ENCODE results near the gene TRAPPC10. TPM values are rescaled to one million over a fixed set of nuclear protein-coding genes. Genes with fewer than 3 reads are reported as not detected.

TRAPPC10 gene
- total and polyA plus RNA-seq, 2 donors (not counting 1 experiment from before 2014, with no cell fraction given), result 61.7 to 145 TPM

DNA sequence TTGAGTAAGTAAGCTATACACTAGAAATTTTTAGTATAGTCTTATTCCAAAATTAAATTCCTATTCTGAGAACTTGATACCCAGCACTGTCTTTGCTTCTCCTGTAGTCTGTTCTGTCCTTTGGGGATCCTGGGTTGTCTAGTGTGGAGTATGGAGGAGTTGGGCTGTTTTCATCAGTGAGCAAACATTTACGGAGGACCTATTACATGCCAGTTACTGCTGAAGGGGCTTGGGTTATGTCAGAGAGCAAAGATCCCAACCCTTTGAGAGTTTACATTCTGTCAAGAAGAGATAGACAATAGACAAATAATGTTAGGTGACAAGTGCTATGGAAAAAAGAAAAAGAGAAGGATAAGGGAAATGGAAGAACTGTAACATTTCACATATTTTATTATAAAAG lies 9.0 kb downstream of the TRAPPC10 start:
- TF ChIP-seq EZH2 (IDR thresholded peaks at IDR 0.05; ENCODE audit: borderline replicate concordance, insufficient read depth, low read depth, low read length, poor library complexity, severe bottlenecking), result no peak
- TF ChIP-seq, protein P1, sequence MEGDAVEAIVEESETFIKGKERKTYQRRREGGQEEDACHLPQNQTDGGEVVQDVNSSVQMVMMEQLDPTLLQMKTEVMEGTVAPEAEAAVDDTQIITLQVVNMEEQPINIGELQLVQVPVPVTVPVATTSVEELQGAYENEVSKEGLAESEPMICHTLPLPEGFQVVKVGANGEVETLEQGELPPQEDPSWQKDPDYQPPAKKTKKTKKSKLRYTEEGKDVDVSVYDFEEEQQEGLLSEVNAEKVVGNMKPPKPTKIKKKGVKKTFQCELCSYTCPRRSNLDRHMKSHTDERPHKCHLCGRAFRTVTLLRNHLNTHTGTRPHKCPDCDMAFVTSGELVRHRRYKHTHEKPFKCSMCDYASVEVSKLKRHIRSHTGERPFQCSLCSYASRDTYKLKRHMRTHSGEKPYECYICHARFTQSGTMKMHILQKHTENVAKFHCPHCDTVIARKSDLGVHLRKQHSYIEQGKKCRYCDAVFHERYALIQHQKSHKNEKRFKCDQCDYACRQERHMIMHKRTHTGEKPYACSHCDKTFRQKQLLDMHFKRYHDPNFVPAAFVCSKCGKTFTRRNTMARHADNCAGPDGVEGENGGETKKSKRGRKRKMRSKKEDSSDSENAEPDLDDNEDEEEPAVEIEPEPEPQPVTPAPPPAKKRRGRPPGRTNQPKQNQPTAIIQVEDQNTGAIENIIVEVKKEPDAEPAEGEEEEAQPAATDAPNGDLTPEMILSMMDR (IDR thresholded peaks at IDR 0.05), result no peak
- no peak overlapping the region for H3K4me3 ChIP-seq (ENCODE audit: control extremely low read depth in 1 of 5, extremely low read depth in 1 of 5, insufficient read depth in 1 of 5, low read depth in 2 of 5, low read length in 4 of 5)
- DNase-seq (no peak), ATAC-seq (ENCODE audit: low read depth) (no peak)
- Mint-ChIP-seq H3K4me3 (no peak overlapping the region), H3K9me3 (ENCODE audit: insufficient read depth) (no peaks in the 10 kb centered on the region), H3K27me3 (no peaks in the 10 kb centered on the region), H3K4me1 (peaks cover 73% of the 10 kb centered on the region), H3K27ac (peak overlapping the region; percentile 4)
- H3K4me2 ChIP-seq (replicated peaks; ENCODE audit: low read depth, low read length, poor library complexity, severe bottlenecking), result no peak overlapping the region
- CTCF ChIA-PET, result interaction anchor here (1.0 to 1.7 kb wide), 2 partner anchors 8 to 277 kb away, joined by 4 to 5 read pairs; no protein-coding TSS in a partner anchor
- no peaks in the 10 kb centered on the region for H3K9me3 ChIP-seq (ENCODE audit: control extremely low read depth in 1 of 3, control insufficient read depth in 2 of 3, insufficient read depth in 1 of 3, low read length in 2 of 3)
- H3K4me1 ChIP-seq (ENCODE audit: control insufficient read depth in 2 of 2, insufficient read depth in 2 of 2, low read length in 2 of 2), result peaks cover 56 to 70% of the 10 kb centered on the region in 2 donors
- intact Hi-C loops (cut with micrococcal nuclease), result no loop called here
- H3K9ac ChIP-seq (ENCODE audit: low read length), result no peak overlapping the region
- H3K79me2 ChIP-seq (ENCODE audit: control insufficient read depth, insufficient read depth, low read length), result peaks cover 100% of the 10 kb centered on the region
- peaks cover 98% of the 10 kb centered on the region for H4K20me1 ChIP-seq (ENCODE audit: control insufficient read depth, insufficient read depth, low read length, poor library complexity, severe bottlenecking)
- H3K36me3 ChIP-seq (replicated peaks in 1 of 2; ENCODE audit: control extremely low read depth in 1 of 2, control insufficient read depth in 1 of 2, extremely low read depth in 1 of 2, insufficient read depth in 2 of 2, low read length in 1 of 2), result no peaks in the 10 kb centered on the region
- peak overlapping the region in 1 of 2 donors; percentile 75 for H3K27ac ChIP-seq (ENCODE audit: low read length in 2 of 2)
- H3K27me3 ChIP-seq (replicated peaks in 1 of 4; ENCODE audit: control extremely low read depth in 1 of 4, control insufficient read depth in 3 of 4, insufficient read depth in 4 of 4, low read length in 3 of 4), result no peaks in the 10 kb centered on the region
- no peak overlapping the region for H2AFZ ChIP-seq (ENCODE audit: insufficient read depth, low read depth, low read length, poor library complexity, severe bottlenecking)
- no CpG with 5 or more reads among the region's 1 CpG for WGBS (ENCODE audit: insufficient coverage)
- POLR2A ChIA-PET, result interaction anchor here (0.5 kb wide), 1 partner anchor 26 kb away, joined by 3 read pairs; no protein-coding TSS in a partner anchor

DNA sequence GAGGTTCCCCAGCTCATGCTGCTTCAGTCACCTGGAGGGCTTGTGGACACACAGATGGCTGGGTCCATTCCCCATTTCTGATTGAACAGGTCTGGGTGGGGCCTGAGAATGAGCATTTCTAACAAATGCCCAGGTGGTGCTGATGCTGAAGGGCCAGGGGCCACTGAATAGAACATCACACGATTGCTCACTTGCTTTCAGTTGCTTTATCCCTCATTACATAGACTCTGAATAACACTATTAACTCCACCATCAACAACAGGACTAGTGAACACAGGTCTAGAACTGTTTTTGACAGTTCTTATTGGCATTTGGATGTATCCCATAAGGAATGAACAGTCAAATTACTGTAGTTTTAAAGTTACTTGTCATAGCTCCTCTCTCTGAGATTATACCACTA lies 12.1 kb downstream of the TRAPPC10 start:
- Mint-ChIP-seq H3K4me1 (peaks cover 71% of the 10 kb centered on the region), H3K27me3 (no peaks in the 10 kb centered on the region), H3K4me3 (no peak overlapping the region), H3K9me3 (ENCODE audit: insufficient read depth) (no peaks in the 10 kb centered on the region), H3K27ac (no peak overlapping the region)
- Histone ChIP-seq H2AFZ (ENCODE audit: insufficient read depth, low read depth, low read length, poor library complexity, severe bottlenecking) (no peak overlapping the region), H3K4me3 (ENCODE audit: control extremely low read depth in 1 of 5, extremely low read depth in 1 of 5, insufficient read depth in 1 of 5, low read depth in 2 of 5, low read length in 4 of 5) (no peak overlapping the region), H3K4me2 (replicated peaks; ENCODE audit: low read depth, low read length, poor library complexity, severe bottlenecking) (no peak overlapping the region), H3K9me3 (ENCODE audit: control extremely low read depth in 1 of 3, control insufficient read depth in 2 of 3, insufficient read depth in 1 of 3, low read length in 2 of 3) (peaks cover 0 to 6% (median 3%) of the 10 kb centered on the region in 3 donors), H4K20me1 (ENCODE audit: control insufficient read depth, insufficient read depth, low read length, poor library complexity, severe bottlenecking) (peaks cover 97% of the 10 kb centered on the region), H3K4me1 (ENCODE audit: control insufficient read depth in 2 of 2, insufficient read depth in 2 of 2, low read length in 2 of 2) (peaks cover 41 to 49% of the 10 kb centered on the region in 2 donors), H3K27me3 (replicated peaks in 1 of 4; ENCODE audit: control extremely low read depth in 1 of 4, control insufficient read depth in 3 of 4, insufficient read depth in 4 of 4, low read length in 3 of 4) (no peaks in the 10 kb centered on the region), H3K27ac (ENCODE audit: low read length in 2 of 2) (no peak overlapping the region), H3K36me3 (replicated peaks in 1 of 2; ENCODE audit: control extremely low read depth in 1 of 2, control insufficient read depth in 1 of 2, extremely low read depth in 1 of 2, insufficient read depth in 2 of 2, low read length in 1 of 2) (no peaks in the 10 kb centered on the region), H3K9ac (ENCODE audit: low read length) (no peak overlapping the region), H3K79me2 (ENCODE audit: control insufficient read depth, insufficient read depth, low read length) (peaks cover 100% of the 10 kb centered on the region)
- intact Hi-C loops (cut with micrococcal nuclease), result no loop called here
- WGBS (ENCODE audit: insufficient coverage), result 78% methylated on average over 1 of the region's 1 CpG
- no peak for ATAC-seq (ENCODE audit: low read depth)
- ChIA-PET CTCF (no interaction called here), POLR2A (no interaction called here)
- DNase-seq, result no peak
- TF ChIP-seq EZH2 (IDR thresholded peaks at IDR 0.05; ENCODE audit: borderline replicate concordance, insufficient read depth, low read depth, low read length, poor library complexity, severe bottlenecking), result no peak
- TF ChIP-seq, protein P1 (IDR thresholded peaks at IDR 0.05), result no peak
